ENCODE data around the gene GRIK5.

DNA sequence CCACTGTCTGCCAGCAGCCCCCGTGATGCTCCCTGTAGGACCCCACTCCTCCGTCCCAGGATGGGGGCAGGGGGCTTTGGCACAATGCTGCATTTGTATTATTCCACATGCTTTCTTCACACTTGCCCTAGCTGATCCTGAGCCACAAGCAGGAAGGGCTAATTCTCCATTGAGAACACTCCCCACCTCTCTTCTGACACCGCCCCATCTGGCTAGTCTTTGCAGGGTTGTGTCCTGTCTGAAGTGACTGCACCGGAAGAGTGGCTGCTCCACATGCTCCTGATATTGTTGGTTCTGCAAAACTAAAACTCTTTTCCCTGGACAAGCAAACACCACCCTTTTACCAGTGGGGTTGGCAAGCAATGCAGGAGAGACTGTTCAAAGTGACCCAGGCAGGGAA lies 23.9 kb upstream of the GRIK5 start:
- TF ChIP-seq, protein P1, sequence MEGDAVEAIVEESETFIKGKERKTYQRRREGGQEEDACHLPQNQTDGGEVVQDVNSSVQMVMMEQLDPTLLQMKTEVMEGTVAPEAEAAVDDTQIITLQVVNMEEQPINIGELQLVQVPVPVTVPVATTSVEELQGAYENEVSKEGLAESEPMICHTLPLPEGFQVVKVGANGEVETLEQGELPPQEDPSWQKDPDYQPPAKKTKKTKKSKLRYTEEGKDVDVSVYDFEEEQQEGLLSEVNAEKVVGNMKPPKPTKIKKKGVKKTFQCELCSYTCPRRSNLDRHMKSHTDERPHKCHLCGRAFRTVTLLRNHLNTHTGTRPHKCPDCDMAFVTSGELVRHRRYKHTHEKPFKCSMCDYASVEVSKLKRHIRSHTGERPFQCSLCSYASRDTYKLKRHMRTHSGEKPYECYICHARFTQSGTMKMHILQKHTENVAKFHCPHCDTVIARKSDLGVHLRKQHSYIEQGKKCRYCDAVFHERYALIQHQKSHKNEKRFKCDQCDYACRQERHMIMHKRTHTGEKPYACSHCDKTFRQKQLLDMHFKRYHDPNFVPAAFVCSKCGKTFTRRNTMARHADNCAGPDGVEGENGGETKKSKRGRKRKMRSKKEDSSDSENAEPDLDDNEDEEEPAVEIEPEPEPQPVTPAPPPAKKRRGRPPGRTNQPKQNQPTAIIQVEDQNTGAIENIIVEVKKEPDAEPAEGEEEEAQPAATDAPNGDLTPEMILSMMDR (conservative IDR thresholded peaks at IDR 0.05; ENCODE audit: low read length): no peak
- no peak for TF ChIP-seq EZH2phosphoT487 (IDR thresholded peaks at IDR 0.05; ENCODE audit: borderline replicate concordance)
